ENCODE results near the gene KCTD18. TPM values are rescaled to one million over a fixed set of nuclear protein-coding genes. Genes with fewer than 3 reads are reported as not detected.

KCTD18 gene
- 10 to 100 TPM; 17.7 to 18.9 TPM for total RNA-seq

DNA sequence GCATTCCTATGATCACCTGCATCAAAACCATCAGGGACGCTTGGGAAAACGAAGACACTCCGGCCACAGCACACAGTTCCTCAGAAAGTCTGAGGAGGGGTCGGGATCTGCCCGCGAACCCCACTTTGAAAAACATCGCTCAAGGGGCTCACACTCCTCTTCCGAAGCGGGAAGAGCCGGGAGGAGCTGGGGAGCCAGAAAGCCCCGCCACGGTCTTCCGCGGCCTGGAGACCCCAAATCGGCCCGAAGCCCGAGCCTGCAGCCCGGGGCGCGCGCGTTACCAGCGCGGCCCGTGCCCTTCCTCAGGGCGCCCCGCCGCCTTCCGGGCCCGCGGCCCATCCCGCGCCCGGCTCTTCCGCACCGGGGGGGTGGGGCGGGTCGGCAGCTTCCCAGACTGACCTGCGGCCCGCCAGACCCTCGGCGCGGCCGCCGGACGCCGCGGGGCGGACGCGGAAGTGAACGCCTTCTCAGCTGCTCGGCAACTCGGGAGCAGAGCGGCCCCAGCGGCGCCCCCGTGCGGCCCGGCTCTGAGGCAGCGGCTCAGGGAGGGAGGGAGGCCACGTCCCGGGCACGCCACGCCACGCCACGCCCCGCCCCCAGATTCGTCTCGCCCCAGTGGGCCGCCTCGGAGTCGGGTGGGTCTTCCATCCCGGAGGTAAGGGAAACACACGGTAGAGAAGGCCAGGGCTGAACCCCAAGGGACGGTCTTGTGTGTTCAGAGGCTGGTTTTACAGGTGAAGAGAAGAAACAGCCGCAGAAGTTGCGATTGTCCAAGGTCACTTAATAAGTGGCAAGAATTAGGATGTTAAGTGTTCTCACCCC is at the start of gene KCTD18:
KCTD18 (minus strand) TSS at position 457 of the 822 bp plus-strand sequence. CDS start 3,052 bp downstream, outside the sequence.
- DNase-seq: peak; percentile 92
- H3K4me3 Mint-ChIP-seq: peak within 1 kb of the TSS; percentile 99
- H3K27me3 Mint-ChIP-seq: no peaks in the 10 kb centered on the region
- peaks cover 29% of the 10 kb centered on the region for H3K4me1 Mint-ChIP-seq
- peaks cover 7% of the 10 kb centered on the region for H3K36me3 Mint-ChIP-seq
- H3K9me3 Mint-ChIP-seq: no peaks in the 10 kb centered on the region
- H3K27ac Mint-ChIP-seq: peak within 1 kb of the TSS; percentile 90

DNA sequence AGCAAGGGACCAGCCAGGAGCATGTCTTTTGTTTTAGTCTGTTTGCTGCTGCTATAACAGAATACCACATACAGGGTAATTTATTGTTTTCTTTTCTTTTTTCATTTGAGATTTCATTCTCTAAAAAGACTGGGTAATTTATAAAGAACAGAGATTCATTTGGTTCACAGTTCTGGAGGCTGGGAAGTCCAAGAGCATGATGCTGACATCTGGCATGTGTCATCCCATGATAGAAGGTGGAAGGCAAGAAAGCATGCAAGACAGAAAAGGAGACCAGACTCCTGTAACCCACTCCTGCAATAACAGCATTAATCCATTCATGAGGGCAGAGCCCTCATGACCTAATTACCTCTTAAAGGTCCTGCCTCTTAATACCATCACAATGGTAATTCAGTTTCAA is 30.9 kb upstream of the KCTD18 start:
- no peak overlapping the region for H3K27ac Mint-ChIP-seq
- H3K4me3 Mint-ChIP-seq: no peak overlapping the region
- peaks cover 54% of the 10 kb centered on the region for H3K36me3 Mint-ChIP-seq
- no peak for DNase-seq
- no peaks in the 10 kb centered on the region for H3K9me3 Mint-ChIP-seq
- H3K4me1 Mint-ChIP-seq: no peaks in the 10 kb centered on the region
- no peaks in the 10 kb centered on the region for H3K27me3 Mint-ChIP-seq

DNA sequence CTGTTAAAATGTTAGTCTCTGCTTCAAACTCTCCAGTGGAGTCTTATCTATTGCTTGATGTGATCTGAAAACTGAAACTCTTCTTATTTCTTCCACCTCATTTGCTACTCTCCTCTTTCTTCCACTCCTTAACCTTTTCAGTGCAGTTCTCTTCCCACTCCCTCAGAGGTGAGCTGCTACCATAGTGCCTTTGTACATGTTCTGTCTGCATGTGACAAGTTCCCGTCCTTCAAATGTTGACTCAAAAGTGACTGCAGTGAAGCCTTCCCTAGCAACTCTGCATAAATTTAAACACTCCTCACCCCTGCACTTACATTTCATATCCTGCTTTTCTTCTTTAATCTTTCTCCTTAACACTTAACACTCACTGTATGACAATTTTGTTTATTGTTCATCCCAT is 28.3 kb upstream of the KCTD18 start:
- H3K9me3 Mint-ChIP-seq: no peaks in the 10 kb centered on the region
- H3K36me3 Mint-ChIP-seq: peaks cover 34% of the 10 kb centered on the region
- H3K4me1 Mint-ChIP-seq: no peaks in the 10 kb centered on the region
- H3K4me3 Mint-ChIP-seq: no peak overlapping the region
- no peak for DNase-seq
- H3K27ac Mint-ChIP-seq: no peak overlapping the region
- H3K27me3 Mint-ChIP-seq: no peaks in the 10 kb centered on the region

DNA sequence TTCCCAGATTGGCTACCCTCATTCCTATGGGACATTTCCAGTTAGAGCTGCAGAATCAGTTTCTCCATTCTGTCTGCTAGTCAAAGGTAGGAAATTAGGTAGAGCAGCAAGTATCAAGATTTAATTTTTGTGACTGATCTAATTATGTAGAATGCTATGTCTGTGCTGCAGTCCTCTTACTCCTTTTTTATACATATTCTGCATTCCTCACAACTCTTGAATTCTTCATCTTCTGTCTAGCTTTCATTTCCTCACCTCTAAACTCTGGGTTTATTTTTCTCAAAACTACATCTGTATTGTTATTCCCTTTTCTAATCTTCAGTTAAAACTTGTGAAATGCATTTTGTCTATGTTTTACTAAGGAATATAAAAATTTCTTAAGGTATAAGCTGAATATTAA is 24.7 kb upstream of the KCTD18 start:
- H3K27me3 Mint-ChIP-seq: no peaks in the 10 kb centered on the region

DNA sequence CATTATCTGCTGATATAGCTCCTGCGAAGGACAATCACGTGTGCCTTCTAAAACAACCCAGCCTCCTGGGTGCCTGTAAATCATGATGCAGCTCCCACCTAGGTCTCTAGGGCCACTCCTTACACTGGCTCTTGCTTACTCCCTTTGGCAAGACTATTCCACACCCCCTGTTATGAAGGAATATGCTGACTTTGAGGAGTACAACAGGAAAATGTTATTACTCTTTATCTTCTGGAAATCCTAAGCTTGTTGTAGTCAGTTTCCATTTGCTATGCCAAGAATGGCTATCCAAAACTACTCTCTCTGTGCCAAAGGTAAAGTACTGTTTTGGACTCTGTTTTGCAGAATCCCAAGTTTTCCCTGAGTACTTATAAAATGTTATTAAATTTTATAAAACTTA is 23.9 kb upstream of the KCTD18 start:
- Mint-ChIP-seq H3K27ac (no peak overlapping the region), H3K4me3 (no peak overlapping the region), H3K9me3 (no peaks in the 10 kb centered on the region), H3K36me3 (peaks cover 8% of the 10 kb centered on the region), H3K27me3 (no peaks in the 10 kb centered on the region), H3K4me1 (no peaks in the 10 kb centered on the region)
- no peak for DNase-seq

More for the DNA sequence above, 24.7 kb upstream of the KCTD18 start:
- Mint-ChIP-seq H3K4me1 (no peaks in the 10 kb centered on the region), H3K36me3 (peaks cover 10% of the 10 kb centered on the region), H3K27ac (no peak overlapping the region), H3K4me3 (no peak overlapping the region), H3K9me3 (no peaks in the 10 kb centered on the region)
- DNase-seq: no peak

DNA sequence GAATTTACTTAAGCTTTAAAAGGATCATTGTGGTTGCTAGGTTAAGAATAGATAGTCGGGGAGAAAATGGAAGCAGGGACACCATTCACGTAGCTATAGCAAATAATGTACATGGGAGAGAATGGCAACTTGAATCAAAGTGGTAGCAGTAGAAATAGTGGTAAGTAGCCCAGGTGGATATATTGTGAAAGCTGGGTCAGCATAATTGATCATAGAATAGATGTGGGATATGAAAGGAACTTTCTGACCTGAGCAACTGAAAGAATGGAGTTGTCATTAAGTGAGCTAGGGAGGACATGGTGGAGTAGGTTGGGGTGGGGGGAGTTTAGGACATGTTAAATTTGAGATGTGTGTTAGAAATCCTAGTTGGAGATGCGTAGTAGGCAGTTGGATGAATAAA is 18.4 kb upstream of the KCTD18 start:
- no peaks in the 10 kb centered on the region for H3K27me3 Mint-ChIP-seq
- peaks cover 13% of the 10 kb centered on the region for H3K4me1 Mint-ChIP-seq
- no peak overlapping the region for H3K4me3 Mint-ChIP-seq
- H3K27ac Mint-ChIP-seq: no peak overlapping the region
- H3K9me3 Mint-ChIP-seq: no peaks in the 10 kb centered on the region
- DNase-seq: no peak
- peaks cover 5% of the 10 kb centered on the region for H3K36me3 Mint-ChIP-seq

DNA sequence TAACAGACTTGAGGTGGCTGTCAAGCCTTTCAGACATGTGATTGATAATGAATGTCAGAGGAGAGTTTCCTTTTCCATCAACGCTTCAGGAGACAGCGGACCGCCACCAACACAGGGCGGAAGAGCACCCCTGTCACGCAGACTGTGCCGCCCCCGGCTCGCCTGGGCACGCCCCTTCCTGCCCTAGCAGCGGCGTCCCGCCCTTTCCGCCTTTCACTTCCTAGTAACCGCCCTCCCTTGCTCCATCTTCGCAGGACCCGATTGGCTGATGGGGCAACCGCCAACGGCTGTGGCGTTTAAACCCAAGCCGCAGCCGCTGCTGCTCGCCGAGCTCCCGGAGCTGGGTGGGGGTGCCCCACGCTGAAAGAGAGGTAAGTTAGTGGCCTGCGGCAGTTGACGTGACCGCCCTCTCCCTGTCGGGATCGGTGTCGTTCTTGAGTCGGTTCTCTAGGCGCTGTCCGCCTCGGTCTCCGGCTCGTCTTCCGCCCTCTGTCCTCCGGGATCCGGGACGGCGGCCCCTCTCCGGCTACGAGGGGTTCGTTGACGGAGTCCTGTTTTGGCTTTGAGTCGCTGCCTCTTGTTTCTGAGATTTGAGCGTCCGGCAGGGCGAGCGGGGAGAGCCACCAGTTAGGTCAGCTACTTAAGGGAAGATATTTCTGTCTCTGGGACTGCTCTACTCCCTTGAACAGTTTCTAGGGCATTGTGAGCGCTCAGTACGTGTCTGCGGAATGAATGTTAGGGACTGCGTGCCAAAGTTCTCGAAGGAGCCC is 16.2 kb upstream of the KCTD18 start, which contains the start of gene SGO2:
SGO2 (plus strand) TSS at position 326 of the 770 bp plus-strand sequence. CDS start 6,769 bp downstream, outside the sequence.
- Mint-ChIP-seq H3K27me3 (no peaks in the 10 kb centered on the region), H3K9me3 (no peaks in the 10 kb centered on the region), H3K27ac (peak within 1 kb of the TSS; percentile 73), H3K4me3 (peak within 1 kb of the TSS; percentile 87), H3K36me3 (peaks cover 3% of the 10 kb centered on the region), H3K4me1 (peaks cover 13% of the 10 kb centered on the region)
- DNase-seq: peak; percentile 97

DNA sequence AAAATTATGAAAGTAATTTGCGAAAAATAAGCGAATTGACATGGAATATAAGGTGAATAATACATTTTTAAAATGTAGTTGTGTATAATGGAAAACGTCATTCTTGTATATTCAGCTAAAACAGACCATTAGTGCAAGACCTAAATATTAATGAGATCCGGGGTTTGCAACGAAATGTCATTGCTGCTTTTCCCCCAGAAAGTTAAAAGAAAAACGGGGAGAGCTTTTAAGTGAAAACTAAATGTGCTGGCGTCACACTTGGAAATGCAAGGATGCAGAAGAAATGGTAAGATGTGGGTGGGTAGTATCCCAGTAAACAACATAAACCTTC is 15.6 kb upstream of the KCTD18 start:
- DNase-seq: no peak
- H3K27me3 Mint-ChIP-seq: no peaks in the 10 kb centered on the region
- H3K9me3 Mint-ChIP-seq: no peaks in the 10 kb centered on the region
- peak overlapping the region; percentile 67 for H3K27ac Mint-ChIP-seq
- peaks cover 3% of the 10 kb centered on the region for H3K36me3 Mint-ChIP-seq
- H3K4me1 Mint-ChIP-seq: peaks cover 13% of the 10 kb centered on the region
- H3K4me3 Mint-ChIP-seq: peak overlapping the region; percentile 87

DNA sequence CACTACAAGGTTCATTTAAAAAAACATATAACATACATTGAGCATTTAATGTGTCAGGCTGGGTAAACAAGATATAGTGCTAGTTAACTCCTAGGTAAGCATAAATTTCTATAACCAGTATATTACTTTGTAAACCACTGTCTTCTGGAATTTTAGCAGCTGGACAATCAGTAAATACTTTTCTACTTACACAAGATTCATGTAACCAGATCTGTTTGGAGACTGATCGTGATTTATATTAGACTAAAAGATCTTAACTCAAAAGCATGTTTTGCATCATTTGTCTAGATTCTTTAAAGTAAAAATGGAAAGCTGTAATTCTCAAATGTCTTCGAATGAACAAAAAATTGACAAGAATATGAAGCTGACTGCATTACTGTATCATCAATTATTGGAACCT is 15.2 kb upstream of the KCTD18 start:
- H3K4me3 Mint-ChIP-seq: no peak overlapping the region
- no peaks in the 10 kb centered on the region for H3K27me3 Mint-ChIP-seq
- peaks cover 3% of the 10 kb centered on the region for H3K36me3 Mint-ChIP-seq
- peaks cover 13% of the 10 kb centered on the region for H3K4me1 Mint-ChIP-seq
- H3K9me3 Mint-ChIP-seq: no peaks in the 10 kb centered on the region
- DNase-seq: no peak
- no peak overlapping the region for H3K27ac Mint-ChIP-seq

DNA sequence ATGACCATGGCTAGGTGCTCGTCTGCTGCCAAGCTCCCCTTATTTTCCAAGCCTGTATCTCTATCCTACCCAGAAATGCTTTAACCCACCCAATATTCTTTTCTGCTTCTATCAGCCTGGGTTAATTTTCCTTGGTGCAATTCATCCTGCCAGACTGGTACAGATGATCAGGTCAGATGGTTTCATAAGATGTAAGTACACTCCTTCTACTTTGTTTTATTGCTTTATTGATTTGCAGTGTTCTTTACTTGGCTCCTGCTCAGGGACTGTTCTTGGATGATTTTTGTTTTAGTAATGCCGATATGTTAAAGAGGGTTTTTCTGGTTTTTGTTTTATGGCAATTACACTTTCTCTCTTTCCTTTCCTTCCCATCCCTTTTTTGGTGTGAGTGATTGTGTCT is 13.7 kb upstream of the KCTD18 start:
- Mint-ChIP-seq H3K27me3 (no peaks in the 10 kb centered on the region), H3K27ac (no peak overlapping the region), H3K9me3 (no peaks in the 10 kb centered on the region), H3K4me1 (peaks cover 13% of the 10 kb centered on the region), H3K36me3 (peaks cover 3% of the 10 kb centered on the region), H3K4me3 (no peak overlapping the region)
- DNase-seq: no peak

DNA sequence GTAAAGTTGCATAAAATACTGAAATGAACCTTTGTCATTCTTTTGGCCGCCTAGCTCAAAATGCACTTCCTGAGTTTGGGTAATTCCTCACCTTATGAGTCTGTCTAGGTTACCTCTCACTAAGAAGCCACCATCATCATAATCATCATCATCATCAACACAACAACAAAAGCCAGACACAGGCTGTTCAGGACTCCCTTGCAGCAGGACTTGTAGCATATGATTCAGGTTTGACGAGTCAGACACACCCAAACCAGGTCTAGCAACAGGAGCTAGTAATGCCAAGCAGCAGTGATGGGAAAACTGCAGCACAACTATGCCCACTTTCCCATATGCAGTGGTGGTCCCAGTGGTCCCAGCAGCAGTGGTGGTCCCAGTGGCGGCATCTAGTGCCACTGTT is 13.3 kb upstream of the KCTD18 start:
- peaks cover 3% of the 10 kb centered on the region for H3K36me3 Mint-ChIP-seq
- H3K4me3 Mint-ChIP-seq: no peak overlapping the region
- no peak overlapping the region for H3K27ac Mint-ChIP-seq
- H3K4me1 Mint-ChIP-seq: peaks cover 13% of the 10 kb centered on the region
- H3K9me3 Mint-ChIP-seq: no peaks in the 10 kb centered on the region
- DNase-seq: no peak
- no peaks in the 10 kb centered on the region for H3K27me3 Mint-ChIP-seq

DNA sequence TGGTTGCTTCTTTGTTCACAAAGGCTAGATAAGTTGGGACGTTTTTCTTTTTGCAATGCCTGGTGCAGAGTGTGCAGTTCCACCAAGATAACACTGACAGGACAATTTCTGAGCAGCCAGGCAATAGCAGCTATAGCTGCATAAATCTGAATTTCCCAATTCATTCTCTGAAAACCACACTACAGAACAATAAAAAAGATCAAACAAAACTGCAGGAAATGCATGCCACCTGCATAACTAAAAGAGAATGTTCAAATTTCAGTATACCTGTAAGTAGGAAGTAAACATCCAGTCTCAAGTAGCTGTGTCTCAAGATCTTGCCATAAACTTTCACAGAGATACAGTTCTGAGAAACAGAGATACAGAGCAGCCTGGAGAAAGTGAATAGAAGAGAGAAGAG is 5.3 kb upstream of the KCTD18 start:
- Mint-ChIP-seq H3K27ac (no peak overlapping the region), H3K4me1 (peaks cover 14% of the 10 kb centered on the region), H3K9me3 (peaks cover 6% of the 10 kb centered on the region), H3K27me3 (no peaks in the 10 kb centered on the region), H3K4me3 (no peak overlapping the region), H3K36me3 (peaks cover 2% of the 10 kb centered on the region)
- no peak for DNase-seq

DNA sequence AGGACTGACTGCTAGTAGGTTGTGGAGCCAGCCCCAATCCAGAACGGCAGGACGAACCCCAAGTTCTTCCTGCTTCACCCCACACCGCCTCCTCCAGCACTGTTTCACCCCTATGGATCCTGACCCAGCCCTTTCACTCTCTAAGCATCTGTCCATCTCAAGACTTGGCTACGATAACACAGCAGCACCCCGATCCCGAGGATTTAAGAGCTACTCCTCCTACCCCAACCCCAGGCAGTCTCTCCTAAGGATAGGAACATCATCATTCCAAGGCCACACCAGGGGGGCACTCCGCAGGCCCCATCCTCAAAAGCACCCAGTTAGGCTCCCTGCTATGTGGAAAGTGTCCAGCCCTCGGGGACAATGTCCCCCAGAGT is 645 bp downstream of the KCTD18 start:
- H3K36me3 Mint-ChIP-seq: peaks cover 7% of the 10 kb centered on the region
- H3K27ac Mint-ChIP-seq: peak overlapping the region; percentile 90
- no peaks in the 10 kb centered on the region for H3K27me3 Mint-ChIP-seq
- peak overlapping the region; percentile 99 for H3K4me3 Mint-ChIP-seq
- no peaks in the 10 kb centered on the region for H3K9me3 Mint-ChIP-seq
- H3K4me1 Mint-ChIP-seq: peaks cover 24% of the 10 kb centered on the region
- DNase-seq: peak; percentile 6

DNA sequence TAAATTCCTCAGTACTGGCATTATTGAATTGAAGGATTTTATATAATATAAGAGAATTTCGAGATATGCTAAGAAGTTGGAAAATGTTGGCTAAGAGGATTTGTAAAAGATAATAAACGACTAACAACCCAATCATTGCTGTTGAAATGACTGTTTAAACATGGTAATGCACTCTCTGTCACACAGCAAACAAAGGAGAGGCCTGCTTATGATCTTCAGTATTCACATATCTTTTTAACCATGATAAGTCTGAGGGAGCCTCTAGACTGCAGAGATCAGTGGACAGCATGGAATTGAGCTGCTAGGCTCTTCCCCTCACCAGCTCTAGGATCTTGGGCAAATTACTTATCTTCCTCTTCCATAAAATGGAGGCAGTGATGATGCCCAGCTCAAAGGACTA is 2.7 kb downstream of the KCTD18 start:
- Mint-ChIP-seq H3K4me1 (peaks cover 24% of the 10 kb centered on the region), H3K27me3 (no peaks in the 10 kb centered on the region), H3K9me3 (peaks cover 2% of the 10 kb centered on the region), H3K36me3 (peaks cover 15% of the 10 kb centered on the region), H3K27ac (no peak overlapping the region), H3K4me3 (no peak overlapping the region)
- no peak for DNase-seq

DNA sequence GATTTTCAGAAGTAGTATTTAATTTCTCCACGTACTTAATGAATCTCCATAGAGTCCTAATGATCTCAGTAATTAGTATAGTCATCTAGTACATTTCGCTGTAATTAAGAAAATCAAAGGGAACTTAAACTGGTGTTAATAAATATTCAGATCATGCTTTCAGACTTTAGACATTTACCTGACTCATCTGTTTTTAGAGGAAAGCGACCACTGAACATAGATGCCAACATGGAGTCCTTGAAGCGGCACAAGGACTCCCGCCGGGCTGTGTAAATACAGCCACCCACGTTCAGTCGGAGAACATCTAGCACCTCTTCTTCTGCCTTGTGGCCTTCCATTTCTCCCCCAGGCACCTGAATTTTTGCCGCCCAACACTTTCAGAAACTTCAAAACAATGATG is 3.2 kb downstream of the KCTD18 start:
- Mint-ChIP-seq H3K4me3 (no peak overlapping the region), H3K36me3 (peaks cover 18% of the 10 kb centered on the region), H3K27ac (no peak overlapping the region), H3K27me3 (no peaks in the 10 kb centered on the region), H3K4me1 (peaks cover 24% of the 10 kb centered on the region), H3K9me3 (peaks cover 2% of the 10 kb centered on the region)
- no peak for DNase-seq

Measured in activated naive CD8-positive, alpha-beta T cell treated with anti-CD3 and anti-CD28 coated beads for 36 hours (primary cell).